H1 (cell line): ENCODE measurements around the gene PGBD4. TPM values are rescaled to one million over a fixed set of nuclear protein-coding genes. Genes with fewer than 3 reads are reported as not detected.

Experiments used
- CTCF ChIA-PET: fragments of 300-600 bp; sonication (Branson Sonifier 250); formaldehyde crosslinking; loops from one replicate; lab custom pipeline; 2021; ENCODE audit not compliant: partially characterized antibody; lab: Charles Lee
- POLR2A ChIA-PET: fragments of 300-600 bp; sonication (Branson Sonifier 250); formaldehyde crosslinking; loops from one replicate; lab custom pipeline; 2021; ENCODE audit warnings: inconsistent platforms; ENCODE audit not compliant: partially characterized antibody; lab: Charles Lee
- DNase-seq, 2 experiments: peaks; one replicate each; pipeline versions ENCODE4 v3.0.0 to v3.0.0-alpha.2; 2010 to 2022; ENCODE audit warnings: low spot score in 2 of 2, low read depth in 1 of 2, mixed read lengths in 1 of 2
- FAIRE-seq: peaks from 2 replicates; lab custom pipeline; 2011; peaks lifted over from hg19 to GRCh38; lab: Jason Lieb, UNC
- H2AFZ ChIP-seq: 2 replicates; pipeline ENCODE4 v1.8.1; 2012; ENCODE audit warnings: low read length, inconsistent platforms
- H2AK5ac ChIP-seq: 2 replicates; pipeline ENCODE4 v1.6.1; 2013; ENCODE audit warnings: low read depth, low read length
- H2BK120ac ChIP-seq: replicated peaks from 2 replicates; pipeline ENCODE3; 2013; ENCODE audit warnings: low read depth, low read length, inconsistent platforms
- H2BK12ac ChIP-seq: 2 replicates; pipeline ENCODE4 v1.6.1; 2013; ENCODE audit warnings: low read depth, low read length
- H2BK15ac ChIP-seq: 2 replicates; pipeline ENCODE4 v1.6.1; 2013; ENCODE audit warnings: low read length
- H2BK20ac ChIP-seq: 2 replicates; pipeline ENCODE4 v1.6.1; 2013; ENCODE audit warnings: low read length
- H2BK5ac ChIP-seq: 2 replicates; pipeline ENCODE4 v1.6.1; 2013; ENCODE audit warnings: low read depth, low read length
- H3K14ac ChIP-seq: 2 replicates; pipeline ENCODE4 v1.6.1; 2013; ENCODE audit warnings: inconsistent platforms; ENCODE audit not compliant: insufficient read length
- H3K18ac ChIP-seq: 2 replicates; pipeline ENCODE4 v1.6.1; 2013; ENCODE audit warnings: low read length; ENCODE audit errors: extremely low read depth
- H3K23ac ChIP-seq: 2 replicates; pipeline ENCODE4 v1.6.1; 2013; ENCODE audit warnings: inconsistent platforms; ENCODE audit not compliant: insufficient read length
- H3K23me2 ChIP-seq: 2 replicates; pipeline ENCODE4 v1.6.1; 2013; ENCODE audit warnings: low read depth, low read length
- H3K27ac ChIP-seq: 2 replicates; pipeline ENCODE4 v1.6.1; 2011; ENCODE audit warnings: low read depth, low read length, inconsistent platforms
- H3K27me3 ChIP-seq, 4 experiments: replicated peaks in 1 of 4; 1 replicate in 1 of 4; 2 replicates in 3 of 4; pipeline versions ENCODE4 v1.6.1 to v1.8.1; 2011 to 2013; ENCODE audit warnings: low read length in 3 of 4, mild to moderate bottlenecking in 3 of 4, inconsistent platforms in 2 of 4, mixed read lengths in 2 of 4, moderate library complexity in 1 of 4; ENCODE audit not compliant: control insufficient read depth in 3 of 4, insufficient read depth in 3 of 4; ENCODE audit errors: extremely low read depth in 1 of 4
- H3K36me3 ChIP-seq, 4 experiments: 2 replicates each; pipeline versions ENCODE4 v1.6.1 to v1.8.1; 2011 to 2013; ENCODE audit warnings: mild to moderate bottlenecking in 4 of 4, low read length in 3 of 4, moderate library complexity in 2 of 4, control low read depth in 1 of 4, inconsistent platforms in 1 of 4; ENCODE audit not compliant: insufficient read depth in 4 of 4, control insufficient read depth in 2 of 4
- H3K4ac ChIP-seq: replicated peaks from 2 replicates; pipeline ENCODE3; 2013; ENCODE audit warnings: low read length, low read depth, mixed read lengths, inconsistent platforms; ENCODE audit not compliant: insufficient read length
- H3K4me1 ChIP-seq, 4 experiments: replicated peaks in 1 of 4; 1 replicate in 1 of 4; 2 replicates in 3 of 4; pipeline versions ENCODE4 v1.6.1 to v1.8.1; 2011 to 2013; ENCODE audit warnings: low read length in 3 of 4, inconsistent platforms in 2 of 4, mixed read lengths in 1 of 4; ENCODE audit not compliant: insufficient read depth in 4 of 4, control insufficient read depth in 3 of 4
- H3K4me2 ChIP-seq, 2 experiments: 2 replicates each; pipeline versions ENCODE4 v1.6.1 to v1.8.1; 2011 to 2013; ENCODE audit warnings: low read depth in 2 of 2, low read length in 2 of 2, control low read depth in 1 of 2, inconsistent platforms in 1 of 2, mild to moderate bottlenecking in 1 of 2; ENCODE audit not compliant: insufficient read depth in 1 of 2
- H3K4me3 ChIP-seq, 4 experiments: fragments of 200-600, 300-600 bp in 1 of 4; sonication (generic), shearing (Covaris generic), sonication (Bioruptor Twin) in 1 of 4; 2 replicates each; pipeline versions ENCODE4 v1.5.1 to v1.8.1; 2011 to 2016; ENCODE audit warnings: low read length in 4 of 4, low read depth in 3 of 4, control low read depth in 2 of 4, inconsistent platforms in 2 of 4, mild to moderate bottlenecking in 2 of 4, mixed read lengths in 1 of 4, moderate library complexity in 1 of 4; ENCODE audit not compliant: insufficient read depth in 2 of 4; ENCODE audit errors: extremely low read depth in 1 of 4
- H3K56ac ChIP-seq: replicated peaks from 2 replicates; pipeline ENCODE3; 2013; ENCODE audit warnings: low read depth, mild to moderate bottlenecking, mixed read lengths, low read length, inconsistent platforms; ENCODE audit not compliant: insufficient read length
- H3K79me1 ChIP-seq: 2 replicates; pipeline ENCODE4 v1.6.1; 2013; ENCODE audit warnings: low read depth, low read length, control low read depth
- H3K79me2 ChIP-seq, 2 experiments: 2 replicates each; pipeline versions ENCODE4 v1.6.1 to v1.8.1; 2012 to 2013; ENCODE audit warnings: low read length in 2 of 2, mild to moderate bottlenecking in 2 of 2, inconsistent platforms in 1 of 2; ENCODE audit not compliant: insufficient read depth in 2 of 2, control insufficient read depth in 1 of 2
- H3K9ac ChIP-seq, 4 experiments: replicated peaks in 1 of 4; 1 replicate in 1 of 4; 2 replicates in 3 of 4; pipeline versions ENCODE4 v1.6.1 to v1.8.1; 2011 to 2013; ENCODE audit warnings: low read depth in 3 of 4, low read length in 3 of 4, control low read depth in 2 of 4, mild to moderate bottlenecking in 2 of 4, moderate library complexity in 2 of 4, inconsistent platforms in 1 of 4; ENCODE audit errors: extremely low read depth in 1 of 4
- H3K9me3 ChIP-seq, 2 experiments: 2 replicates each; pipeline versions ENCODE4 v1.6.1 to v1.8.1; 2012 to 2013; ENCODE audit warnings: mild to moderate bottlenecking in 2 of 2, moderate library complexity in 2 of 2, control low read depth in 1 of 2, inconsistent platforms in 1 of 2, low read depth in 1 of 2, low read length in 1 of 2, mixed read lengths in 1 of 2; ENCODE audit not compliant: insufficient read depth in 2 of 2
- H4K20me1 ChIP-seq, 2 experiments: replicated peaks in 1 of 2; 2 replicates each; pipeline versions ENCODE3 to v1.8.1; 2011 to 2013; ENCODE audit warnings: inconsistent platforms in 2 of 2, low read length in 2 of 2, mild to moderate bottlenecking in 1 of 2; ENCODE audit not compliant: insufficient read depth in 2 of 2, control insufficient read depth in 1 of 2
- H4K5ac ChIP-seq: 2 replicates; pipeline ENCODE4 v1.6.1; 2013; ENCODE audit warnings: low read length, low read depth, mixed read lengths, inconsistent platforms; ENCODE audit not compliant: insufficient read length
- H4K8ac ChIP-seq: 2 replicates; pipeline ENCODE4 v1.8.0; 2013; ENCODE audit warnings: mild to moderate bottlenecking, moderate library complexity, low read length, inconsistent platforms; ENCODE audit not compliant: insufficient read depth; ENCODE audit errors: extremely low read depth
- H4K91ac ChIP-seq: replicated peaks from 2 replicates; pipeline ENCODE3; 2013; ENCODE audit warnings: low read length, mixed read lengths, inconsistent platforms; ENCODE audit not compliant: insufficient read length
- BACH1 ChIP-seq: IDR thresholded peaks from 2 replicates; pipeline ENCODE4 v1.6.1; 2012; ENCODE audit warnings: low read length, improper control_type of control experiment
- BCL11A ChIP-seq, 2 experiments: IDR thresholded peaks; one replicate each; pipeline ENCODE4 v1.6.1; 2011; ENCODE audit warnings: low read depth in 2 of 2, low read length in 2 of 2, mild to moderate bottlenecking in 2 of 2
- JUND ChIP-seq: IDR thresholded peaks from 2 replicates; pipeline ENCODE4 v1.6.1; 2011; ENCODE audit warnings: mild to moderate bottlenecking, improper control_type of control experiment, low read length
- KDM5A ChIP-seq: fragments of 200-600 bp; IDR thresholded peaks from 2 replicates; pipeline ENCODE4 v1.7.1; 2012; ENCODE audit warnings: mild to moderate bottlenecking, low read length, inconsistent platforms, mixed read lengths
- TAF7 ChIP-seq: optimal IDR thresholded peaks from 2 replicates; pipeline ENCODE3; 2011; ENCODE audit warnings: low read depth, mild to moderate bottlenecking, inconsistent platforms, low read length, moderate library complexity, borderline replicate concordance
- TBP ChIP-seq: IDR thresholded peaks from 2 replicates; pipeline ENCODE4 v1.6.1; 2011; ENCODE audit warnings: low read depth, low read length, improper control_type of control experiment
- whole genome bisulfite sequencing, 2 experiments: shearing (Covaris generic) in 1 of 2; methylation state at CpG; one replicate each; pipeline versions ENCODE4 v1.1.6 to v1.1.7; 2013 to 2015; ENCODE audit warnings: low lambda C conversion rate in 2 of 2, mixed read lengths in 2 of 2, inconsistent platforms in 1 of 2, low coverage in 1 of 2, missing lambda C conversion rate in 1 of 2; ENCODE audit not compliant: insufficient replicate concordance in 2 of 2, insufficient coverage in 1 of 2, insufficient read length in 1 of 2; ENCODE audit errors: extremely low coverage in 1 of 2, missing lambda C conversion rate in 1 of 2; 5-methylcytosine and 5-hydroxymethylcytosine counted together
- polyA plus RNA-seq, 7 experiments: library from polyadenylated mRNA; depleted of rRNA in 3 of 7; stranded (reverse) in 5 of 7; unstranded in 2 of 7; fragments of >200 nt in 5 of 7; fragments of 200-250 nt in 2 of 7; gene quantifications; 1 replicate in 5 of 7; 2 replicates in 1 of 7; 4 replicates in 1 of 7; pipeline versions ENCODE4 v1.2.1 to v1.2.3, GENCODE V29; 2011 to 2013; ENCODE audit warnings: missing spikeins in 2 of 7, mixed read lengths in 2 of 7
- total RNA-seq: library from RNA; stranded (reverse); fragmentation: NEBNext Ultra II Directional; extraction: Animal tissue kit (Norgen Biotek cat#: 25700); gene quantifications from 2 replicates; pipeline ENCODE4 v1.2.1, GENCODE V29; 2021

PGBD4 gene
- total and polyA plus RNA-seq, 2 of the 8 experiments (the other 6 are each of a cell fraction or from before 2014, with no cell fraction given), result 0.68 to 0.76 TPM

- Histone ChIP-seq H3K14ac (no peak overlapping the region), H3K9ac (no peak overlapping the region), H3K36me3 (no peaks in the 10 kb centered on the region), H3K27me3 (no peaks in the 10 kb centered on the region), H3K18ac (no peak overlapping the region), H3K23me2 (no peaks in the 10 kb centered on the region; the same call in 1 of the 2 replicates), H4K20me1 (no peaks in the 10 kb centered on the region), H3K56ac (no peak overlapping the region), H2BK15ac (no peak overlapping the region), H2BK20ac (no peak overlapping the region), H2BK5ac (no peak overlapping the region), H3K4me1 (no peaks in the 10 kb centered on the region), H4K5ac (no peak overlapping the region), H2BK12ac (no peak overlapping the region), H4K8ac (no peak overlapping the region), H4K91ac (no peak overlapping the region), H3K23ac (no peak overlapping the region), H3K9me3 (0 out of 4 replicates have a peak, but pooled peaks cover 0 to 3% of the 10 kb centered on the region in 2 experiments), H3K27ac (no peak overlapping the region), H3K4me3 (no peak overlapping the region), H3K4me2 (no peak overlapping the region), H2BK120ac (no peak overlapping the region), H3K79me1 (no peaks in the 10 kb centered on the region), H2AK5ac (no peak overlapping the region), H3K79me2 (no peaks in the 10 kb centered on the region), H2AFZ (no peak overlapping the region), H3K4ac (no peak overlapping the region)
- 77% methylated on average over 3 of the region's 3 CpGs; no CpG with 5 or more reads in 1 of the 2 experiments for WGBS, 2 experiments
- TF ChIP-seq TAF7 (no peak), BCL11A (IDR thresholded peaks at IDR 0.05; ENCODE audit: low read depth in 2 of 2, low read length in 2 of 2) (no peak), TBP (no peak), JUND (no peak), KDM5A (no peak), BACH1 (no peak)
- ChIA-PET POLR2A (no interaction called here), CTCF (interaction anchor here (1.0 kb wide), 1 partner anchor 11 kb away, joined by 3 read pairs; no protein-coding TSS in a partner anchor)
- DNase-seq (no peak), FAIRE-seq (no peak)
These were observed 47.7 kb upstream of the PGBD4 start for GRCh38 chr15:34054081-34054707.
